HG02763 (cell line): ENCODE measurements around the gene ELP5.
A peak's percentile ranks its signal among the peaks of the same experiment; 100 is the strongest.

Experiments
- ATAC-seq: cut with Tn5 transposase; IDR thresholded peaks from one replicate; pipeline ENCODE4 v1.9.1; 2021; ENCODE audit warnings: mild to moderate bottlenecking, moderate library complexity; ENCODE audit not compliant: unreplicated experiment

ELP5 gene

DNA sequence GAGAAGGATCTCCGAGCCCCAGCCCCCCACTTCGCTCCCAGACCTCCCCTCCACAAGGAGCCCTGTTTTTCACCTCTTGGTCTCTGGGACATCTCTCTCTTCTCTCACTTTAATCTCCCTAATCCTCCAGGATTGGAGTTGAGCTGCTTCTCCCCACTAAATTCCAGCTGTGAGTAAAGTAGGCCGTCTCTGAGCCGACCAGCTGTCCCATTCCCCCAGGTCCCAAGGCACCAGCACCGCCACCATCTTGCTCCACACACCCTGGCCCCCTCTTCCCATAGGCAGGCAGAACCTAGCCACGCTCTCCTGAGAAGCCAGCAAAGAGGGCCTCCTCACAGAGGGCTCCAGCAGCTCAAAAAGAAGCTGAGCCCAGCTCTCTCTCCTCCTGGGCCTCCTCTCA is 33.3 kb upstream of the ELP5 start:
- ATAC-seq: no peak

DNA sequence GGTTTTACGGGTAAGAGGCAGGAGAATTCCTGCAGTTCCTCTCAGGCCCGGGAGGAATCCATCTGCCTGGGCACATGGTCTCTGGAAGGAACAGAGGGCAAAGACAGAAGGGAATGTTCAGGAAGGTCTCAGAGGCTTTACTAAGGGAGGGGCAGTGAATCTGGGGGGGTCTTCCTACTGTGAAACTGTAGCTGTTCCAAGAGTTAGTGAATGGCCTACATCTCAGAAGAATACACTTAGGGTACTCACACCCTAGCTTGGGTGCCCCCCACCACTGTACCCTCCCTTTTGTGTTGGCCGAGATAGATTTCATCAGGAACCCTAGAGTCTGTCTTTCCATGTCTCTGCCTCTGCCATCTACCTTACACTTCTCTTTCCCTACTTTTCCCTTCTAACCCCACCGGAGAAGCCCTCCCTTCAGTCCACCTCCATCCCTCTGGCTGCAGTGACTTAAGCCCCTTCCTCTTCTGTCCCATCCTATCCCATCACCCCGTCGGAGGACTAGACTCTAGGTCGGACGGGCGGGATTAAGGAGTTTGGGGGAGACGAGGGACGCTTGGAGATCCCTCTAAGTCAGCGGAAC is 32.7 kb upstream of the ELP5 start:
- ATAC-seq: no peak

DNA sequence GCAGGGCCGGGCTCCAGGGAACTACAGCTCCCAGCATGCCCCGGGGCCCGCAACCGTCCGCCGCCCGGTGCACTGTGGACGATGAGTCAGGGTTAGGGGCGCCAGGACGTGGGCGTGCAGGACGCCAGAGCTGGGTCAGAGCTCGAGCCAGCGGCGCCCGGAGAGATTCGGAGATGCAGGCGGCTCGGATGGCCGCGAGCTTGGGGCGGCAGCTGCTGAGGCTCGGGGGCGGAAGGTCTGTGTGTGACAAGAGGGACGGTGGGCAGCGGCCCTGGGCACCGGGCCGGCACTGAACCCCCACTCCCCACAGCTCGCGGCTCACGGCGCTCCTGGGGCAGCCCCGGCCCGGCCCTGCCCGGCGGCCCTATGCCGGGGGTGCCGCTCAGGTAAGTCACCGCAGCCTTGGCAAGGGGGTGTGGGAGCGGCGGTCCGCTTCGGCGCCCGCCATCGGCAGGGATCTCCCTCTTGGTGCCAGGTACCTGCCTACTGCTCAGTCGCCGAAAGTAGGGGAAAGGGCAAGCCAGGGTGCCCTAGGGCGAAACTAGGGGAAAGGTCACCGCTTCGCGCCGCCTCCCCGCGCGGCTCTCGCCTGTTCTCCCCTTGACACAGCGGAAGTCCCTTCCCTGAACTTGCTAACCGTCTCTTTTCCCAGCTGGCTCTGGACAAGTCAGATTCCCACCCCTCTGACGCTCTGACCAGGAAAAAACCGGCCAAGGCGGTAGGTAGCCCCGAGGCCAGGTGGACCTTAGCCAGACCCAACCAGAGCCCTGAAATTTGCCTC is 32.0 kb upstream of the ELP5 start, which contains the start of the genes ACADVL and DLG4:
ACADVL (plus strand) TSS at position 127 of the 781 bp plus-strand sequence; CDS start at position 174, 47 bp downstream.
DLG4 (minus strand) TSS at position 25 of the 781 bp plus-strand sequence.
- ATAC-seq: peak; percentile 62

DNA sequence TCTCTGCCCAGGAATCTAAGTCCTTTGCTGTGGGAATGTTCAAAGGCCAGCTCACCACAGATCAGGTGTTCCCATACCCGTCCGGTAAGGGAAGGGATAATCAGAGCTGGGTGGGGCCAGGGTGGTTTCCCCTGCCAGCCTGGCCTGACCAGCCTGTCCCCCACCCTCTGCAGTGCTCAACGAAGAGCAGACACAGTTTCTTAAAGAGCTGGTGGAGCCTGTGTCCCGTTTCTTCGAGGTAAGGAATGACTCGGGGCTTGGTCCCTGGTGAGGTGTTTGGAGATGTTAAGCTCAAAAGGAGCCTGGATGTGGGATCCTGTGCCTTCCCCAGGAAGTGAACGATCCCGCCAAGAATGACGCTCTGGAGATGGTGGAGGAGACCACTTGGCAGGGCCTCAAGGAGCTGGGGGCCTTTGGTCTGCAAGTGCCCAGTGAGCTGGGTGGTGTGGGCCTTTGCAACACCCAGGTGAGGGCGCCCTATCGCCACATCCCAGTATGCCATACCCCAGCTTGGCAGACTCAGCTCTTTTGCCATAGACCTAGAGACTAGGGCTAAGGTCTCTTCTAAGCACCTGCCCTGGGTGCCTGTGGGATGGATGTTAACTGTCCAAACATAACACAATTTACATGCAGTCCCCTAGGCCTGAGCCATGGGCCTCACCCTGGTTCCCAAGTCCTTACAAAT is 31.3 kb upstream of the ELP5 start:
- ATAC-seq: no peak

DNA sequence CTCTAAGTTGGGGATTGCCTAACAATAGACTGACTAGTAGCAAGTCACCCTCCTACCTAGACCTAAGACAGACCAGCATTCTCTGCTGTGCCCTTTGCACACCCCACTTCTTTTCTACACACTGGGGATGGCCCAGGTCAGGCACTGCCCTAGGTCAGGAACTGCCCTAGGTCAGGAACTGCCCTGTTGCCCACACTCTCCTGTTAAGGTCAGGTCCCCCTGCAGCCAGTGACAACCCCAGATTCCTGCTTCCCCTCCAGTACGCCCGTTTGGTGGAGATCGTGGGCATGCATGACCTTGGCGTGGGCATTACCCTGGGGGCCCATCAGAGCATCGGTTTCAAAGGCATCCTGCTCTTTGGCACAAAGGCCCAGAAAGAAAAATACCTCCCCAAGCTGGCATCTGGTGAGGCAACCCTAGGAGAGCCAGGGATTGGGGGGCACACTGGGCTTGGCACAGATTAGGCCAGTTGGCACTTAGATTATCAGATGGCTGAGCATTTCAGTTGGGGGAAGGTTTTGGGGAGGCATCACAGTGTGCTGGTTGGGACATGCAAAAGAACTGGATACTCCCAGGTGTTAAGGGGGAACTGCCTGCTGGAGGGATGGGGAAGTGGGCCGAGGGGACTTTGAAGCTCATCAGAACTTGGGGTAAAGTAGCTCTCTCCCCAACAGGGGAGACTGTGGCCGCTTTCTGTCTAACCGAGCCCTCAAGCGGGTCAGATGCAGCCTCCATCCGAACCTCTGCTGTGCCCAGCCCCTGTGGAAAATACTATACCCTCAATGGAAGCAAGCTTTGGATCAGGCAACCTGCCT is 30.5 kb upstream of the ELP5 start:
- ATAC-seq: no peak

DNA sequence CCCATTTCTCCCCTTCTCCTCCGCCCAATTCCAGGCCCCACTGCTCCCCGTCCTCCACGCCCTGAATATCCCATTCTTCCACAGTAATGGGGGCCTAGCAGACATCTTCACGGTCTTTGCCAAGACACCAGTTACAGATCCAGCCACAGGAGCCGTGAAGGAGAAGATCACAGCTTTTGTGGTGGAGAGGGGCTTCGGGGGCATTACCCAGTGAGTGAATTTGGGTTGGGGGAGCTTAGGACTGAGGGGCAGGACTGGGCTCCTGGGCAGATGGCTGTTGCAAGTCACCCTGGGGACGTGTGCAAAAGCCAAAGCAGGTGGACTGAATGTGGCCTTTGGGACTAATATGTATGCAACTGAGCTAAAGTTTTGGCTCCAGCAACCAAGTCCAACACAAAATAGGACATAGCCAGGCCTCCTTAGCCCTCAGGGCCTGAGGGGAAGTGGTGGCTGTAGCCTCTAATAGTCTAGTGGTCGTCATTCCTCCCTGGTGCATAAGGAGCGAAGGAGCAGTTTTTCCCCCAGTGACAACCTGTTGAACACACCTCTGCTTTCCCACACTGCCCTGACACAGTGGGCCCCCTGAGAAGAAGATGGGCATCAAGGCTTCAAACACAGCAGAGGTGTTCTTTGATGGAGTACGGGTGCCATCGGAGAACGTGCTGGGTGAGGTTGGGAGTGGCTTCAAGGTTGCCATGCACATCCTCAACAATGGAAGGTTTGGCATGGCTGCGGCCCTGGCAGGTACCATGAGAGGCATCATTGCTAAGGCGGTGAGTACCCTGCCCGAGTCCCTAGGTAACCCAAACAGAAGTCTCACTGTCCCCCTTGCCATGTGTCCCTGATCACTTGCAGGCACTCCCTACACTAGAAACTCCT is 29.7 kb upstream of the ELP5 start:
- ATAC-seq: no peak

- ATAC-seq: no peak
Measured at GRCh38 chr17:7222972-7223292, 29.1 kb upstream of the ELP5 start.

DNA sequence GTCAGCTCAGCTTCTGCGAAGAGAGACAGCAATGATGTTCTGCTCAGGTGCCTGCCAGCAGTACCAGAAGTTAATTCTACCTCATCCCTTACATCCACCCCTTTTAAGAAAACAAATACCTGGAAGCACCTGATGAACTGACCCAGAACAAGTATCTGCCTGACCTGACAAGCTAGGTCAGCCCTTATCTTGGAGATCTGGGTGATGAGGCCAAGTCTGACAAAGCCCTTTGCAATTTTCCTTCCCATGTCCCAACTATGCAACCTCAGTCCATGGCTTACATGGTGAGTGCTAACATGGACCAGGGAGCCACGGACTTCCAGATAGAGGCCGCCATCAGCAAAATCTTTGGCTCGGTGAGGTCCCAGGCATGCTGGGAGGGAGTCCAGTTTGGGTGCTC is 28.6 kb upstream of the ELP5 start:
- ATAC-seq: no peak

- ATAC-seq: no peak
Measured at GRCh38 chr17:7224110-7224509, 27.9 kb upstream of the ELP5 start.

GRCh38 chr17:7224661-7225111 is 27.3 kb upstream of the ELP5 start:
- no peak for ATAC-seq

GRCh38 chr17:7225711-7226331 is 26.2 kb upstream of the ELP5 start:
- no peak for ATAC-seq

- ATAC-seq: no peak
Measured at GRCh38 chr17:7226721-7227710, 25.0 kb upstream of the ELP5 start.

GRCh38 chr17:7228920-7229319 is 23.1 kb upstream of the ELP5 start:
- ATAC-seq: no peak

- ATAC-seq: no peak
Measured at GRCh38 chr17:7229504-7229903, 22.5 kb upstream of the ELP5 start.

DNA sequence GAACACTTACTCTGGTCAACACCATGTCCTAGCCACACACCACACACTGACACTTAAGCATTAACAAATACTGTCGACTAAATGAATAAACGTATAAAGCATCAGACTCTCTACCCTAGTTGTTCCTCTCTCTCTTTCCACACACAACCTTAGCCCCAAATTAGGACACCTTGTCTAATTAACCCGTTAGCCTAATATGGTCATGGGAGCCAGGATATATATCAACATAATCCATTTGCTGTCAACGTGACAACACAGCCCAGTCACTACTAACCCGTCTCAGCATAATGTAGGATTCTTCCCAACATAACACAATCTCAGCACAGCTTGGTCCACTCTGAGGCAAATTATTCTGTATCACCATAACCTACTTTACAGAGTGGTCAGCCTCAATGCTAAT is 19.9 kb upstream of the ELP5 start:
- ATAC-seq: no peak

DNA sequence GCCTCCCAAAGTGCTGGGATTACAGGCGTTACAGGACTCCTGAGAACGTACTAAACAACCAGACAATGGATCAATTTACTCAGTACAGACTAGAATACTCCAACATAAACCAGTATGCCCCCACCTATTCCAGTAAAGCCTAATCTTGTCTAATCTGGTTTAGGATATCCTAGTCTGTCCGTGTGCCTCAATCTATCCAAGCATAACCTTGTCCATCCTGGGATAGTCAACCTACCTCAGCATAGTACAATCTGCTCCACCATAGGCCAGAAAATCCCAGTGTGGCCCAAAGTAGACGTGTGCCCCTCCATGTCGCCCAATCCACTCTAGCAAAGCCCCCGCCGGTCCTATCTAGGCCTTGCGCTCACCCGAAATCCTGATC is 18.3 kb upstream of the ELP5 start:
- no peak for ATAC-seq

DNA sequence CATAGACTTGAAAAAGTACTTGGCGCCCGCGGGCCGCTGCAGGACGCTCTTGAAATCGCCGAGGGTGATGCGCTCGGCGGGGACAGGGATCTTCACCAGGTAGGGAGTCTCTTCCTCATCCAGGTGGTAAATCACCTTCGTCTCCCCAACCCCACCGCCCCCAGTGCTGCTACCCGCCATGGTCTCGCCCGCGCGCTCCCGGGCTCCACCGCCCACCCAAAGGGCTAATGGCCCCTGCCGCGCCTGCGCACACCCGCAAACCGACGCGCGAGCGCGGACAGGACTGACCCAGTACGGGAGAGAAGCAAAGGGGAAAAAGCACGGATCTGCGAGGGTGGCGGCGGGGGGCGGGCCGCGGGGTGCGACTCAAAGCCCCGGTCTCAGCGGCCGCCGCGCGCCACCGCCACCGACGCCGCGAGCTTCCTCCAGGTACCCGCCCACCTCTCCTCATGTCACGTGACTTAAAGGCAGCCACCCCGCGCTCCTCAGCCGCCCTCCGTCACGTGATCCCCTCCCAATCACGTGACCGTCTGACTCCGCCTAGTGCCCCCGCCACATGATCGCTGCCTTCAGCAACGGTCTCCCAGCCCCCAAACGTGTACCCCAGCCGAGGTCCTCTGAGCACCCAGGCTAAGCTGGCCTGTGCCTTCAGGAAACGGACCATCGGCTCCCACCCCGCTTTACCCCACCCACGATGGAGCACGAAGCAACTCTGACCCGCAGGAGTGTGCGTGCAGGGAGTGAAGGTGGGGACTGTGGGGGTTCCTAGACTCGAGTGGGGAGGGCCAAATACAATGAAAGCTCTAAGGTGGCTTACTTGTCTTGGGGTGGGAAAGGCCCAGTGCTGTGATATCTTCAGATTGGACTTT is 17.7 kb upstream of the ELP5 start, which contains the start of gene DVL2:
DVL2 (minus strand) TSS at position 435 of the 869 bp plus-strand sequence; CDS start at position 180, 255 bp downstream.
- peak; percentile 47 for ATAC-seq
